ENCODE results near the gene SYNE4. TPM values are rescaled to one million over a fixed set of nuclear protein-coding genes. Genes with fewer than 3 reads are reported as not detected.
A peak's percentile ranks its signal among the peaks of the same experiment; 100 is the strongest.
"Not testable (repeated sequence)": the region's sequence is repeated elsewhere in the genome, so short reads cannot be mapped to it uniquely, and the experiment has no call there.

SYNE4 gene
- total RNA-seq, 1 experiment from 2014 or later = 1.1 TPM

DNA sequence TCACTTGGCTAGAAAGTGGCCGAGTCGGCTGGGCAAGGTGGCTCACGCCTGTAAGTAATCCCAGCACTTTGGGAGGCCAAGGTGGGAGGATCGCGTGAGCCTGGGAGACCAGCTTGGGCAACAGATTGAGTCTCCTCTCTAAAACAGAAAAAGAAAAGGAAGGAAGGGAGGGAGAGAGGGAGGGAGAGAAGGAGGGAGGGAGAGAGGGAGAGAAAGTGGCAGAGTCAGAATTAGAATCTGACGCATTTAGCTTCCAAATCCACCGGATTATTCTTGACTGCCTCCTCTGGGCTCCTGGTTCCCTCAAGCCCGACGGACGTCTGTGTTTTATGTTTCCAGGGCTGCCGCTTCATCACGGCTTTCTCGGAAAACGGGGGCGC is 50.0 kb downstream of the SYNE4 start:
- Histone ChIP-seq H3K27me3 (ENCODE audit: control insufficient read depth, insufficient read depth, low read length) (peaks cover 5% of the 10 kb centered on the region; the same call in 1 of the 2 replicates), H3K27ac (ENCODE audit: low read length) (no peak overlapping the region), H3K9me3 (ENCODE audit: control insufficient read depth, insufficient read depth, low read depth, low read length) (no peaks in the 10 kb centered on the region), H3K4me1 (ENCODE audit: control insufficient read depth, insufficient read depth, low read length) (no peaks in the 10 kb centered on the region), H3K4me3 (ENCODE audit: low read depth in 2 of 2, low read length in 2 of 2) (no peak overlapping the region; a peak in 1 of 4 replicates), H3K36me3 (ENCODE audit: control insufficient read depth, insufficient read depth, low read length) (no peaks in the 10 kb centered on the region)
- ChIA-PET POLR2A (no interaction called here), CTCF (no interaction called here)
- intact Hi-C loops (cut with micrococcal nuclease; ENCODE audit: unreplicated experiment) = no loop called here
- no peak for DNase-seq (ENCODE audit: low read depth, low spot score)
- in situ Hi-C loops (cut with HindIII; ENCODE audit: low pct_unique_long_range_greater_than_20kb, low sequenced_read_pairs) = no loop called here
- peak; percentile 6; the same call in 1 of the 2 replicates for ATAC-seq
- no TSS peak for BruUV-seq (replicated peaks)
- TF ChIP-seq, protein P1, sequence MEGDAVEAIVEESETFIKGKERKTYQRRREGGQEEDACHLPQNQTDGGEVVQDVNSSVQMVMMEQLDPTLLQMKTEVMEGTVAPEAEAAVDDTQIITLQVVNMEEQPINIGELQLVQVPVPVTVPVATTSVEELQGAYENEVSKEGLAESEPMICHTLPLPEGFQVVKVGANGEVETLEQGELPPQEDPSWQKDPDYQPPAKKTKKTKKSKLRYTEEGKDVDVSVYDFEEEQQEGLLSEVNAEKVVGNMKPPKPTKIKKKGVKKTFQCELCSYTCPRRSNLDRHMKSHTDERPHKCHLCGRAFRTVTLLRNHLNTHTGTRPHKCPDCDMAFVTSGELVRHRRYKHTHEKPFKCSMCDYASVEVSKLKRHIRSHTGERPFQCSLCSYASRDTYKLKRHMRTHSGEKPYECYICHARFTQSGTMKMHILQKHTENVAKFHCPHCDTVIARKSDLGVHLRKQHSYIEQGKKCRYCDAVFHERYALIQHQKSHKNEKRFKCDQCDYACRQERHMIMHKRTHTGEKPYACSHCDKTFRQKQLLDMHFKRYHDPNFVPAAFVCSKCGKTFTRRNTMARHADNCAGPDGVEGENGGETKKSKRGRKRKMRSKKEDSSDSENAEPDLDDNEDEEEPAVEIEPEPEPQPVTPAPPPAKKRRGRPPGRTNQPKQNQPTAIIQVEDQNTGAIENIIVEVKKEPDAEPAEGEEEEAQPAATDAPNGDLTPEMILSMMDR (IDR thresholded peaks at IDR 0.05) = no peak
- no peak for TF ChIP-seq POLR2AphosphoS5 (IDR thresholded peaks at IDR 0.05; ENCODE audit: low read depth, low read length)
- TF ChIP-seq SIN3A (IDR thresholded peaks at IDR 0.05; ENCODE audit: borderline replicate concordance, insufficient read depth, low read depth, low read length) = no peak
- TF ChIP-seq, protein P2, sequence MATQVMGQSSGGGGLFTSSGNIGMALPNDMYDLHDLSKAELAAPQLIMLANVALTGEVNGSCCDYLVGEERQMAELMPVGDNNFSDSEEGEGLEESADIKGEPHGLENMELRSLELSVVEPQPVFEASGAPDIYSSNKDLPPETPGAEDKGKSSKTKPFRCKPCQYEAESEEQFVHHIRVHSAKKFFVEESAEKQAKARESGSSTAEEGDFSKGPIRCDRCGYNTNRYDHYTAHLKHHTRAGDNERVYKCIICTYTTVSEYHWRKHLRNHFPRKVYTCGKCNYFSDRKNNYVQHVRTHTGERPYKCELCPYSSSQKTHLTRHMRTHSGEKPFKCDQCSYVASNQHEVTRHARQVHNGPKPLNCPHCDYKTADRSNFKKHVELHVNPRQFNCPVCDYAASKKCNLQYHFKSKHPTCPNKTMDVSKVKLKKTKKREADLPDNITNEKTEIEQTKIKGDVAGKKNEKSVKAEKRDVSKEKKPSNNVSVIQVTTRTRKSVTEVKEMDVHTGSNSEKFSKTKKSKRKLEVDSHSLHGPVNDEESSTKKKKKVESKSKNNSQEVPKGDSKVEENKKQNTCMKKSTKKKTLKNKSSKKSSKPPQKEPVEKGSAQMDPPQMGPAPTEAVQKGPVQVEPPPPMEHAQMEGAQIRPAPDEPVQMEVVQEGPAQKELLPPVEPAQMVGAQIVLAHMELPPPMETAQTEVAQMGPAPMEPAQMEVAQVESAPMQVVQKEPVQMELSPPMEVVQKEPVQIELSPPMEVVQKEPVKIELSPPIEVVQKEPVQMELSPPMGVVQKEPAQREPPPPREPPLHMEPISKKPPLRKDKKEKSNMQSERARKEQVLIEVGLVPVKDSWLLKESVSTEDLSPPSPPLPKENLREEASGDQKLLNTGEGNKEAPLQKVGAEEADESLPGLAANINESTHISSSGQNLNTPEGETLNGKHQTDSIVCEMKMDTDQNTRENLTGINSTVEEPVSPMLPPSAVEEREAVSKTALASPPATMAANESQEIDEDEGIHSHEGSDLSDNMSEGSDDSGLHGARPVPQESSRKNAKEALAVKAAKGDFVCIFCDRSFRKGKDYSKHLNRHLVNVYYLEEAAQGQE (IDR thresholded peaks at IDR 0.05; ENCODE audit: insufficient read depth in 1 of 2, low read depth in 2 of 2, low read length in 1 of 2) = no peak
- TF ChIP-seq TCF7L2 (IDR thresholded peaks at IDR 0.05; ENCODE audit: low read depth, low read length) = no peak

DNA sequence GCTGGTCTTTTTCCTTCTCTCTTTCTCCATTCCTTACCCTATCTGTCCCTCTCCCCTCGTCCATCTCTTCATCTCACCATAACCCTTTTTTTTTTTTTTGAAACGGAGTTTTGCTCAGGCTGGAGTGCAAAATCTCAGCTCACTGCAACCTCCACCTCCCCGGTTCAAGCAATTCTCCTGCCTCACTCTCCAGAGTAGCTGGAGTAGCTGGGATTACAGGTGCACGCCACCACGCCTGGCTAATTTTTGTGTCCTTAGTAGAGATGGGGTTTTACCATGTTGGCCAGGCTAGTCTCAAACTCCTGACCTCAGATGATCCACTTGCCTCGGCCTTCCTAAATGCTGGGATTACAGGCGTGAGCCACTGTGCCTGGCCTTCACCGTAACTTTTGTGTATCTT is 51.2 kb downstream of the SYNE4 start:
- DNase-seq (ENCODE audit: low read depth, low spot score); H3K27ac ChIP-seq (ENCODE audit: low read length); CTCF ChIA-PET; intact Hi-C loops (cut with micrococcal nuclease; ENCODE audit: unreplicated experiment); H3K9me3 ChIP-seq (ENCODE audit: control insufficient read depth, insufficient read depth, low read depth, low read length); H3K27me3 ChIP-seq (ENCODE audit: control insufficient read depth, insufficient read depth, low read length); H3K4me3 ChIP-seq (ENCODE audit: low read depth in 2 of 2, low read length in 2 of 2); BruUV-seq (replicated peaks); H3K36me3 ChIP-seq (ENCODE audit: control insufficient read depth, insufficient read depth, low read length); in situ Hi-C loops (cut with HindIII; ENCODE audit: low pct_unique_long_range_greater_than_20kb, low sequenced_read_pairs); H3K4me1 ChIP-seq (ENCODE audit: control insufficient read depth, insufficient read depth, low read length); POLR2A ChIA-PET; ATAC-seq: not testable (repeated sequence)

DNA sequence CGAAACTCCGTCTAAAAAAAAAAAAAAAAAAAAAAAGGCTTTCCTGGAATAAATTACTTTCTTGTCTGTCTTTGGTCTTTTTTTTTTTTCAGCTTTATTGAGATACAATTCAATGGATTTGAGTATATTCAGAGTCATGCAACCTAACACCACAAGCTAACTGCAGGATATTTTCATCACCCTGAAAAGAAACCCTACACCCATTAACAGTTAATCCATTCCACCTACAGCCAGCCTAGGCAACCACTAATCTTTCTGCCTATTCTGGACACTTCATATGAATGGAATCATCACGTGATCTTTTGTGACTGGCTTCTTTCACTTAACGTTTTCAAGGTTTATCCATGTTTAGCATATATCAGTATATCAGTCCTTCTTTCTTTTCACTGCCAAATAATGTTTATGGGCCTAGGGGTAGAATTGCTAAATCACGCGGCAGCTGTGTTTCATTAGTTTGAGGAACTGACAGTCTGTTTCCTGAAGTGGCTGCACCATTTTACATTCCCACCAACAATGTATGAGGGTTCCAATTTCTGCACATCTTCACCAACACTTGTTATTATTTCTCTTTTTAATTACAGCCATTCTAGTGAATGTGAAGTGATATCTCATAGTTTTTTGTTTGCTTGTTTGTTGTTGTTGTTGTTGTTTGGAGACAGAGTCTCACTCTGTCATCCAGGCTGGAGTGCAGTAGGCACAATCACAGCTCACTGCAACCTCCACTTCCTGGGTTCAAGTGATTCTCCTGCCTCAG is 52.6 kb downstream of the SYNE4 start:
- no peaks in the 10 kb centered on the region for H3K36me3 ChIP-seq (ENCODE audit: control insufficient read depth, insufficient read depth, low read length)
- H3K4me1 ChIP-seq (ENCODE audit: control insufficient read depth, insufficient read depth, low read length) = no peaks in the 10 kb centered on the region
- no peak overlapping the region for H3K4me3 ChIP-seq (ENCODE audit: low read depth in 2 of 2, low read length in 2 of 2)
- POLR2A ChIA-PET = interaction anchor here (0.7 kb wide), 1 partner anchor 211 kb away, joined by 21 read pairs; the partner anchor contains the start of gene U2AF1L4
- DNase-seq (ENCODE audit: low read depth, low spot score) (no peak), ATAC-seq (no peak)
- H3K27me3 ChIP-seq (ENCODE audit: control insufficient read depth, insufficient read depth, low read length) = peaks cover 5% of the 10 kb centered on the region; the same call in 1 of the 2 replicates
- H3K27ac ChIP-seq (ENCODE audit: low read length) = no peak overlapping the region
- TF ChIP-seq, protein P1 (IDR thresholded peaks at IDR 0.05) = no peak
- TF ChIP-seq SIN3A (IDR thresholded peaks at IDR 0.05; ENCODE audit: borderline replicate concordance, insufficient read depth, low read depth, low read length) (no peak), TCF7L2 (IDR thresholded peaks at IDR 0.05; ENCODE audit: low read depth, low read length) (no peak), POLR2AphosphoS5 (IDR thresholded peaks at IDR 0.05; ENCODE audit: low read depth, low read length) (no peak)
- TF ChIP-seq, protein P2 (IDR thresholded peaks at IDR 0.05; ENCODE audit: insufficient read depth in 1 of 2, low read depth in 2 of 2, low read length in 1 of 2) = no peak
- intact Hi-C loops (cut with micrococcal nuclease; ENCODE audit: unreplicated experiment) (no loop called here), in situ Hi-C loops (cut with HindIII; ENCODE audit: low pct_unique_long_range_greater_than_20kb, low sequenced_read_pairs) (no loop called here)
- CTCF ChIA-PET = interaction anchor here (0.6 kb wide), 1 partner anchor 35 kb away, joined by 4 read pairs; no protein-coding TSS in a partner anchor
- no TSS peak for BruUV-seq (replicated peaks)
- H3K9me3 ChIP-seq (ENCODE audit: control insufficient read depth, insufficient read depth, low read depth, low read length) = no peaks in the 10 kb centered on the region

Measured in Panc1 (cell line).